Skin of body (tissue), 2 donors: ENCODE measurements around the gene TMEM170A. TPM values are rescaled to one million over a fixed set of nuclear protein-coding genes. Genes with fewer than 3 reads are reported as not detected.
"Not testable (repeated sequence)": the region's sequence is repeated elsewhere in the genome, so short reads cannot be mapped to it uniquely, and the experiment has no call there.

ENCODE experiments used
- DNase-seq: peaks from one replicate; lab custom pipeline; 2025; lab: John Stamatoyannopoulos, UW
- total RNA-seq: library from RNA; depleted of rRNA; stranded (reverse); fragments of >200 nt; gene quantifications from one replicate; pipeline ENCODE4 v1.2.3, GENCODE V29; 2014

The TMEM170A gene
- total RNA-seq, 1 donor from 2014 or later, result 21.6 TPM

DNA sequence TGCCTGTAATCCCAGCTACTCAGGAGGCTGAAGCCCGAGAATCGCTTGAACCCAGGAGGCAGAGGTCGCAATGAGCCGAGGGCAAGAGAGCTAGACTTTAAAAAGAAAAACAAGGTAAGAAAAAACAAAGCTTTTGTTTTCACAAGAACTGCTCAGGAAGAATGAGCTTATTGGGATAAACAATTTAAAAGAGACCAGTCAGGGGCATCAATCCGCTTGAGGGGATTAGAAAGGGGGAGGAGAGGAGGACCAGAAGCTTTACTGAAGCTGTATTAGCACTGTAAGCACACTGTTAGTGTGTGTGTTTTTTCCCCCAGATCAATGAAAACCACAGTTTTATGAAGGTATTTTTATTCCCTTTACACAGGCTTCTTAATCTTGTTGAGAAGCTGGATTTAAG, 8.8 kb downstream of the TMEM170A start:
- DNase-seq, result no peak

DNA sequence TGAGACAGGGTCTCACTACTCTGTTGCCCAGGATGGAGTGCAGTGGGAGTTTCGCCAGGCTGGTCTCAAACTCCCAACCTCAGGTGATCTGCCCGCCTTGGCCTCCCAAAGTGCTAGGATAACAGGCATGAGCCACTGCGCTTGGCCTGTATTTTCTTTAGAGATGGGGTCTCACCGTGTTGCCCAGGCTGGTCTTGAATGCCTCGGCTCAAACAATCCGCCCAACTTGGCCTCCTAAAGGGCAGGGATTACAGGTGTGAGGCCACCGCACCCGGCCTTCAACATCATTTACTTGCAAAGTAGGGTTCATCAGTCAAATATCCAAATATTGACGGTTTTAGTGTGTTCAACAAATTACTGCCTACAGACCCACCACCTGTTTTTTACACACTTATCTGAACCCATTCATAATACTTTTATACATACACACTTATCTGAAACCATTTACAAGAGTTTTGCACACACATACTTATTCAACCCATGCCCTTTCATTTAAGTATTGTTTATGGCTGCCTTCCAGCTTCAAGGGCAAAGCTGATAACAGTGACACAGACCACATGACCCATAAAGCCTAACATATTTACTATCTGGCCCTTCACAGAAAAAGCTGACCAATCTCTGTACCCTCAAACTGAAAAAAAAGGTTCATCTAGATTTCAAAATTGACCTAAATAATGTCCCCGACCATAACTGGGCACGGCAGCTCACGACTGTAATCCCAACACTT, 11.9 kb downstream of the TMEM170A start:
- DNase-seq, result no peak

DNA sequence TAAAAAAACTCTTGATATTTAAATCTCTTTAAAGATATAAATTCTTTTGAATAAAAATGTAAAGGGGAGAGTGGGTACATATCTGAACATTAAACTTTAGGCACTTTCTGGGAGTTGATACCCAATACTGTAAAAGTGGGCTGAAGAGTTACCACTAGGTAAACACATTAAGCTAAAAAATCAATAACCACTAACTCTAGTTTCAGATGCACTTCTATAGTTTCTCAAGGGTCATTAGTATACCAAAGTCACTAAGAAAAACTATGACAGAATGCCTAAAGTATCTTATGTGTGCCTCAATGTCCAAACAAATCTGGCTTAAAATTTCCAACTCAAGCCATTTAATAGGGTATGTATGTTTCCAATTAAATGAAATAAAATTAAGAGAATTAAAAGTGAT, 18.1 kb downstream of the TMEM170A start:
- no peak for DNase-seq

DNA sequence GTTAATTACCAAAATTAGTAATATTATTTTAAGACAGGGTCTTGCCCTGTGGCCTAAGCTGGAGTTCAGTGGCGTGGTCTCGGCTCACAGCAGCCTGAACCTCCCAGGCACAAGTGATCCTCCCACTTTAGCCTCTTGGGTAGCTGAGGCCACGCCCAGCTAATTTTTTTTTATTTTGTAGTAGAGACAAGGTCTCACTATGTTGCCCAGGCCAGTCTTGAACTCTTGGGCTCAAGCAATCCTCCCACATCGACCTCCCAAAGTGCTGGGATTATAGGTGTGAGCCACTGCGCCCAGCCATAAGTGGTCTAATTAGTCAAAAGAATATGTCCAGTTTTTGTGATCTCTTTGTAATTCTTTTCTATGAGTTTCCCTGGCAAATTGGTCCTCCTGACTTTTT, 19.2 kb downstream of the TMEM170A start:
- DNase-seq, result no peak

DNA sequence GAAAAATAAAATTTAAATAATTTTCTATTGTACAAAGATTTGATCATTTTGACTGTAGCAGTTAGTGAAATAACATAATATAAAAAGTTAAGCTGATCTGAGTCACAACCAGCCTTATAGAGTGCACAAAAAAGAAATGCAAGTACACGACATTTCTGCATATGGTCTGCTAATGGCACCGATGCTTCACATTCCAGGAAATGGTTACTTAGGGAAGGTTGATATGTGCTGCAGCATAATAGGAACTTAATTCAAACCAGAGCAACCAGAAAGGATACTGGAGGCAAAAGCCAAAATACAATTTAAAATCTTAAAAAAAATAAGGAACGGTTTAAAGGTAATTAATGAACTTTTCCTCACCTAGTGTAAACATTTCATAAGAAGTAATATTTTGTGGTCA, 21.2 kb downstream of the TMEM170A start:
- peak; percentile 55 for DNase-seq

GRCh38 chr16:75433732-75434413, 30.6 kb downstream of the TMEM170A start:
- DNase-seq, result peak; percentile 96

GRCh38 chr16:75432828-75433731, 31.4 kb downstream of the TMEM170A start, which contains the start of gene CFDP1:
Gene CFDP1, minus strand, starts transcription at chr16:75433503. Its CDS starts 151 bp downstream, at chr16:75433352.
- peak; percentile 97 for DNase-seq

GRCh38 chr16:75429621-75430403, 34.7 kb downstream of the TMEM170A start:
- no peak for DNase-seq

- not testable (repeated sequence) for DNase-seq
Measured at GRCh38 chr16:75426524-75426923, 38.0 kb downstream of the TMEM170A start.

DNA sequence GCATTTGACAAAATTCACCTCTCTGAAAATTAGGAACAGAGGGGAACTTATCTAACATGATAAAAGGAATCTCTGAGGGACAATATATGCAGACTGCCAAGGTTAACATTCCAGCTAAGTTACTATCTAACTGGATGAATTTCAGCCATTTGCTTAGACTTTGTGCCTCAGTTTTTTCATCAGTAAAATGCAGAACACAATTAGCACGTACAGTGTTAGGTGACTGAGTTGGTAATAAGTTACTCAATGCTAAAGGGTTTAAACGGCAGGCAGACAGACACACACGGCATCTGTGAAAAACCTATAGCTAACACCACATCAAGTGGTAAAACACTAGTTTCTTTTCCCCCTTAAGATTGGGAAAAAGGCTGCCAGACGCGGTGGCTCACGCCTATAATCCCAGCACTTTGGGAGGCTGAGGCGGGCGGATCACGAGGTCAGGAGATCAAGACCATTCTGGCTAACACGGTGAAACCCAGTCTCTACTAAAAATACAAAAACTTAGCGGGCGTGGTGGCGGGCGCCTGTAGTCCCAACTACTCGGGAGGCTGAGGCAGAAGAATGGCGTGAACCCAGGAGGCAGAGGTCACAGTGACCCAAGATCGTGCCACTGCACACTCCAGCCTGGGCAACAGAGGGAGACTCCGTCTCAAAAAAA, 40.3 kb downstream of the TMEM170A start:
- DNase-seq, result not testable (repeated sequence)

- DNase-seq, result no peak
Measured at GRCh38 chr16:75423723-75424104, 40.8 kb downstream of the TMEM170A start.

DNA sequence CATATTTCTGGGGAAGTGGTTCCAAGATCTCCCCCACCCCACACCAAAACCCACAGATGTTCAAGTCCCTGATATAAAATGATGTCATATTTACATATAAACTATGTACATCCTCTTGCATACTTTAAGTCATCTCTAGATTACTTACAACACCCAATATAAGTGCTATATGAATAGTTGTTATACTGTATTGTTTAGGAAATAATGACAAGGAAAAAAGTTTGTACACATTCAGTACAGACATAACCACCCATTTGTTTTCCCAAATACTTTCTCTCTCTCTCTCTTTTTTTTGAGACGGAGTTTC, 42.7 kb downstream of the TMEM170A start:
- DNase-seq, result no peak

DNA sequence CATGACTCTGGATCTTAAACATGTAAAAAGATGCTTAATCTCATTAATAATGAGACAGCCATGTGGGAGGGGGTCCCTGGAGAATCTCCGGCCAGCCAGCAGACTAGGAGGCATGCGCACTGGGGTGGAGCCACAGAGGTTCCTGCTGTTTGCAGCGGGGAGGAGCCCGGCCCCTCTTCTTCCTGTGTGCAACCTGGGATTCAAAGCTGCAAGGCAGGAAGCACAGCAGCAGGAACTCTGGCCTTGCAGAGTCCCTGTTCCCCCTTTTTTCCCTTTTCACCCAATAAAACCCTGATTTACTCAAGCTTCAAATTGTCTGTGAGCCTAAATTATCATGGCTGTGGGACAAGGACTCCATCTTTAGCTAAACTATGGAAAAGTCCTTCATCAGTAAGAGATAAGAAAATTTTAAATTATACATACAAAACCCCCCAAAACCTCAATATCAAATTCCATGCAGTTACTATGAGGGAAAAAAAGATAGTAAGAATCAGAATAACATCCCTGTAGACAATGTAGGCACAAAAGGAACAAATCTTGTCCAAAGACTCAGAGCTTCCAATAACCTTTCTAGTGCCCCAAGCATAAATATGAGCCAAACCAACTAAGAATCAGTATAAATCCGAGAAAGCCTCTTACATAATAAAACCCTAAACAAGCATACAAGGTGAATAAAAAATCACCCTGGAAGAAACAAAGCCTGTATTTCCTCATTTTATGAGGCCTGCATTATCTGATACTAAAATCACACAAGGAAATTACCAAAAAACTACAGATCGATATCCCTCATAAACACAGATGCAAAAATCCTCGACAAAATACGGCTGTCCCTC, 43.3 kb downstream of the TMEM170A start:
- DNase-seq, result peak; percentile 31

GRCh38 chr16:75416904-75417565, 47.5 kb downstream of the TMEM170A start:
- no peak for DNase-seq

GRCh38 chr16:75415169-75415905, 49.2 kb downstream of the TMEM170A start:
- DNase-seq, result no peak

DNA sequence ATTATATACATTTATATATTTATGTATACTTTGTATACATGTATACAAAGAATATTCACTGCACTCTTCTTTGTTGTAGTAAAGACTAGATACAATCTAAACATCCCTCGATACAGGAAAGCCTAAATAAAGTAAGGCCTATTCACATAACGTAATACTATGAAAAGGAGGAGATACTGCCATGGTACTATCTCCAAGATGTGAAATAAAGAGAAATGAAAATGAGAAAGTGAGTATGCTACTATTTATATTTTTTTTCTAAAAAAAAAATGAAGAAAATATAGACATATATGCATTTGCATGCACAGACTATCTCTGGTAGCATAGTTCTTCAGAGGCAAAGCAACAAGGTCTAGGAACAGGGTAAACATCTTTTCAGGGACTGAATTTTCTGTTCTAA, 50.5 kb downstream of the TMEM170A start:
- no peak for DNase-seq

DNA sequence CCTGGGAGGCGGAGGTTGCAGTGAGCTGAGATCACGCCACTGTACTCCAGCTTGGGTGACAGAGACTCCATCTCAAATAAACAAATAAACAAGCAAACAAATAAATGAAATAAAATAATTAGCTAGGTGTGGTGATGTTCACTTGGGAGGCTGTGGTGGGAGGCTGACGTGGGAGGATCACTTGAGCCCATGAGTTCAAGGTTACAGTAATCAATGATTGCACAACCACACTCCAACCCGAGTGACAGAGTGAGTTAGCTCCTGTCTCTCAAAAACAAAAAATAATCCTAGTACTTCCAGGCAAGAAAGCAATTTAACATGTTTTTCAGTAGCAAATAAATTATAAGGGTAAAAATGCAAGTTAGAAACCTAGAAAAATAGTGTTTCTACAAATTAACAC, 57.5 kb downstream of the TMEM170A start:
- DNase-seq, result no peak

GRCh38 chr16:75402821-75403475, 61.5 kb downstream of the TMEM170A start:
- no peak for DNase-seq
